Measurements from ENCODE around the gene HHAT. TPM values are rescaled to one million over a fixed set of nuclear protein-coding genes. Genes with fewer than 3 reads are reported as not detected.

The HHAT gene
- total and polyA plus RNA-seq, 9 of the 15 experiments (the other 6 are each of a cell fraction or from before 2014, with no cell fraction given), result 0.07 to 0.16 (median 0.13) TPM; not detected in 1

- no peak for TF ChIP-seq DDX20 (tag; IDR thresholded peaks at IDR 0.05; ENCODE audit: low read depth)
- no peak for TF ChIP-seq TCFL5 (CRISPR knock-in tag; conservative IDR thresholded peaks at IDR 0.05)
- no peak for TF ChIP-seq TRIM28 (IDR thresholded peaks at IDR 0.05)
- TF ChIP-seq NCOR1 (IDR thresholded peaks at IDR 0.05), result peak; percentile 81
- no peak for TF ChIP-seq LCOR (CRISPR knock-in tag; IDR thresholded peaks at IDR 0.05)
- TF ChIP-seq PCBP1 (IDR thresholded peaks at IDR 0.05; ENCODE audit: low read depth, low read length, poor library complexity, severe bottlenecking), result no peak
- TF ChIP-seq BRF1 (IDR thresholded peaks at IDR 0.05; ENCODE audit: borderline replicate concordance, extremely low read depth, insufficient read length), result no peak
- TF ChIP-seq RERE (CRISPR knock-in tag; IDR thresholded peaks at IDR 0.05; ENCODE audit: borderline replicate concordance), result no peak
- no peak for TF ChIP-seq ZNF436 (CRISPR knock-in tag; IDR thresholded peaks at IDR 0.05)
- no peak for TF ChIP-seq POLR3A (IDR thresholded peaks at IDR 0.05; ENCODE audit: borderline replicate concordance, extremely low read depth, insufficient read depth, insufficient read length)
- TF ChIP-seq CTCF (IDR thresholded peaks at IDR 0.05 in 2 of 3, conservative IDR thresholded peaks at IDR 0.05 in 1 of 3; ENCODE audit: insufficient read depth in 2 of 3, low read depth in 1 of 3, low read length in 3 of 3), result peak; percentile 76 to 90 (median 83)
- TF ChIP-seq SMARCA5 (IDR thresholded peaks at IDR 0.05), result no peak
- TF ChIP-seq EWSR1 (IDR thresholded peaks at IDR 0.05; ENCODE audit: borderline replicate concordance, low read depth, partially characterized antibody), result peak; percentile 96
- TF ChIP-seq E2F3 (CRISPR knock-in tag; IDR thresholded peaks at IDR 0.05), result no peak
- TF ChIP-seq ZNF384 (IDR thresholded peaks at IDR 0.05; ENCODE audit: low read depth, low read length), result 0 out of 2 replicates have a peak, but pooled peaks have one; percentile 25
- TF ChIP-seq ETS2 (tag; IDR thresholded peaks at IDR 0.05; ENCODE audit: borderline replicate concordance, poor library complexity, severe bottlenecking), result no peak
- no peak for TF ChIP-seq L3MBTL2 (IDR thresholded peaks at IDR 0.05)
- no peak for TF ChIP-seq CHD1 (IDR thresholded peaks at IDR 0.05; ENCODE audit: low read length)
- TF ChIP-seq ZSCAN32 (CRISPR knock-in tag; IDR thresholded peaks at IDR 0.05), result no peak
These were observed 45.3 kb downstream of the HHAT start (continued) for GRCh38 chr1:210373878-210374599.
